Right lobe of liver (tissue), 4 donors: ENCODE results near the gene CENPK.

Experiments used
- CTCF ChIP-seq, 4 donors: fragments of 200-600 bp in 3 of 4; fragments of 450-650 bp in 1 of 4; IDR thresholded peaks; one replicate each; pipeline versions ENCODE4 v1.5.1 to v1.8.0; 2016 to 2022; ENCODE audit warnings: antibody characterized with exemption in 4 of 4, mild to moderate bottlenecking in 2 of 4
- POLR2A ChIP-seq: fragments of 450-650 bp; IDR thresholded peaks from one replicate; pipeline ENCODE4 v1.6.1; 2017; ENCODE audit warnings: antibody characterized with exemption, mild to moderate bottlenecking
- donor health status: DM: no; HTN: no; CAD: no.
- donor health status: DM: no; HTN: no; CAD: no.
- donor health status: DM: no; HTN: yes; CAD: no.

- TF ChIP-seq CTCF (IDR thresholded peaks at IDR 0.05) (no peak), POLR2A (no peak)
Observed at GRCh38 chr5:65485405-65485804, 77.6 kb downstream of the CENPK start.
